Neutrophil (primary cell): Measurements from ENCODE around the gene DTL.
"Not testable (repeated sequence)": the region's sequence is repeated elsewhere in the genome, so short reads cannot be mapped to it uniquely, and the experiment has no call there.

Experiments
- H3K27ac ChIP-seq: fragments of 200-600 bp; sonication (generic); 2 replicates; pipeline ENCODE4 v1.5.1; 2016; ENCODE audit warnings: mild to moderate bottlenecking, moderate library complexity
- H3K27me3 ChIP-seq: fragments of 200-600 bp; sonication (generic); 2 replicates; pipeline ENCODE4 v1.6.0; 2016; ENCODE audit warnings: mild to moderate bottlenecking
- H3K36me3 ChIP-seq: fragments of 200-600 bp; sonication (generic); 2 replicates; pipeline ENCODE4 v1.5.1; 2017
- H3K4me1 ChIP-seq, 2 experiments: fragments of 200-600 bp in 1 of 2; sonication (generic) in 1 of 2; 1 replicate in 1 of 2; 2 replicates in 1 of 2; pipeline versions ENCODE4 v1.5.1 to v1.6.1; 2013 to 2016; ENCODE audit warnings: low read depth in 1 of 2, low read length in 1 of 2, mild to moderate bottlenecking in 1 of 2, moderate library complexity in 1 of 2; ENCODE audit not compliant: control insufficient read depth in 1 of 2, insufficient read depth in 1 of 2
- H3K4me3 ChIP-seq, 2 experiments: fragments of 200-600 bp in 1 of 2; sonication (generic) in 1 of 2; 1 replicate in 1 of 2; 2 replicates in 1 of 2; pipeline ENCODE4 v1.5.1; 2013 to 2016; ENCODE audit warnings: low read depth in 1 of 2, low read length in 1 of 2, mild to moderate bottlenecking in 1 of 2, moderate library complexity in 1 of 2
- H3K9me3 ChIP-seq: fragments of 200-600 bp; sonication (generic); 2 replicates; pipeline ENCODE4 v1.5.1; 2016
- CTCF ChIP-seq: fragments of 200-600 bp; sonication (generic); IDR thresholded peaks from 2 replicates; pipeline ENCODE4 v1.5.1; 2016; ENCODE audit warnings: antibody characterized with exemption

The DTL gene

GRCh38 chr1:212012034-212012740, 23.4 kb upstream of the DTL start:
- Histone ChIP-seq H3K4me1 (peaks cover 5 to 6% of the 10 kb centered on the region in 2 experiments), H3K4me3 (no peak overlapping the region)

GRCh38 chr1:212013672-212014071, 21.9 kb upstream of the DTL start:
- Histone ChIP-seq H3K9me3 (no peaks in the 10 kb centered on the region), H3K4me3 (no peak overlapping the region), H3K27me3 (no peaks in the 10 kb centered on the region), H3K27ac (no peak overlapping the region), H3K36me3 (peaks cover 18% of the 10 kb centered on the region), H3K4me1 (peaks cover 5 to 6% of the 10 kb centered on the region in 2 experiments)
- TF ChIP-seq CTCF: no peak

More at GRCh38 chr1:212012034-212012740, 23.4 kb upstream of the DTL start:
- Histone ChIP-seq H3K27ac (no peak overlapping the region), H3K27me3 (no peaks in the 10 kb centered on the region), H3K9me3 (no peaks in the 10 kb centered on the region), H3K36me3 (peaks cover 18% of the 10 kb centered on the region)
- peak; percentile 89 for TF ChIP-seq CTCF

GRCh38 chr1:212020975-212021374, 14.6 kb upstream of the DTL start:
- TF ChIP-seq CTCF: no peak

GRCh38 chr1:212021563-212021962, 14.0 kb upstream of the DTL start:
- no peaks in the 10 kb centered on the region for H3K4me1 ChIP-seq
- no peak for TF ChIP-seq CTCF
- no peak overlapping the region for H3K4me3 ChIP-seq
- H3K36me3 ChIP-seq: peaks cover 2% of the 10 kb centered on the region
- H3K27me3 ChIP-seq: no peaks in the 10 kb centered on the region
- no peak overlapping the region for H3K27ac ChIP-seq
- no peaks in the 10 kb centered on the region for H3K9me3 ChIP-seq

More at GRCh38 chr1:212020975-212021374, 14.6 kb upstream of the DTL start:
- no peak overlapping the region for H3K4me3 ChIP-seq
- peaks cover 7% of the 10 kb centered on the region for H3K36me3 ChIP-seq
- no peaks in the 10 kb centered on the region for H3K27me3 ChIP-seq
- no peak overlapping the region for H3K27ac ChIP-seq
- H3K4me1 ChIP-seq: no peaks in the 10 kb centered on the region
- H3K9me3 ChIP-seq: no peaks in the 10 kb centered on the region

GRCh38 chr1:212022908-212023307, 12.6 kb upstream of the DTL start:
- H3K4me1 ChIP-seq, H3K9me3 ChIP-seq, H3K27me3 ChIP-seq, H3K27ac ChIP-seq, H3K4me3 ChIP-seq, H3K36me3 ChIP-seq: not testable (repeated sequence)

GRCh38 chr1:212024469-212025149, 10.9 kb upstream of the DTL start:
- no peaks in the 10 kb centered on the region for H3K27me3 ChIP-seq
- no peak overlapping the region for H3K4me3 ChIP-seq
- no peak overlapping the region for H3K27ac ChIP-seq
- no peak for TF ChIP-seq CTCF
- H3K4me1 ChIP-seq: no peaks in the 10 kb centered on the region
- H3K36me3 ChIP-seq: no peaks in the 10 kb centered on the region
- H3K9me3 ChIP-seq: no peaks in the 10 kb centered on the region

GRCh38 chr1:212027727-212028126, 7.8 kb upstream of the DTL start:
- not testable (repeated sequence) for H3K36me3 ChIP-seq, H3K9me3 ChIP-seq, H3K27me3 ChIP-seq, H3K4me3 ChIP-seq, H3K4me1 ChIP-seq, H3K27ac ChIP-seq
